AG09309 (cell line): ENCODE data around the gene C7orf25.
"Not testable (repeated sequence)": the region's sequence is repeated elsewhere in the genome, so short reads cannot be mapped to it uniquely, and the experiment has no call there.

ENCODE experiments used
- DNase-seq: peaks from one replicate; pipeline ENCODE4 v3.0.0-alpha.2; 2010; ENCODE audit warnings: low read depth
- H3K4me3 ChIP-seq: 2 replicates; pipeline ENCODE4 v1.5.1; 2011; ENCODE audit warnings: mild to moderate bottlenecking, low read depth, low read length, moderate library complexity; ENCODE audit not compliant: control insufficient read depth
- CTCF ChIP-seq: IDR thresholded peaks from 2 replicates; pipeline ENCODE4 v1.5.1; 2011; ENCODE audit warnings: mild to moderate bottlenecking, low read depth, low read length, inconsistent platforms; ENCODE audit not compliant: insufficient read depth, control insufficient read depth; ENCODE audit errors: missing control alignments

Gene C7orf25

GRCh38 chr7:42902331-42902730, 9.5 kb downstream of the C7orf25 start:
- TF ChIP-seq CTCF, result no peak
- no peak for DNase-seq
- H3K4me3 ChIP-seq, result no peak overlapping the region

- no peak for DNase-seq
- no peak for TF ChIP-seq CTCF
- H3K4me3 ChIP-seq, result no peak overlapping the region
Observed at GRCh38 chr7:42900842-42901241, 11.0 kb downstream of the C7orf25 start.

- no peak overlapping the region for H3K4me3 ChIP-seq
- TF ChIP-seq CTCF, result no peak
- DNase-seq, result no peak
Observed at GRCh38 chr7:42893346-42894240, 18.3 kb downstream of the C7orf25 start.

GRCh38 chr7:42886893-42887505, 24.9 kb downstream of the C7orf25 start:
- DNase-seq, result no peak
- H3K4me3 ChIP-seq, result no peak overlapping the region
- no peak for TF ChIP-seq CTCF

GRCh38 chr7:42886129-42886528, 25.7 kb downstream of the C7orf25 start:
- DNase-seq, result no peak
- no peak overlapping the region for H3K4me3 ChIP-seq

GRCh38 chr7:42885183-42885582, 26.7 kb downstream of the C7orf25 start:
- not testable (repeated sequence) for DNase-seq, H3K4me3 ChIP-seq

More at GRCh38 chr7:42886129-42886528, 25.7 kb downstream of the C7orf25 start:
- peak; percentile 42 for TF ChIP-seq CTCF

GRCh38 chr7:42883950-42884349, 27.9 kb downstream of the C7orf25 start:
- H3K4me3 ChIP-seq, result no peak overlapping the region
- no peak for DNase-seq
- no peak for TF ChIP-seq CTCF
